Breast epithelium (tissue), 4 donors: Measurements from ENCODE around the gene LRRC74B. TPM values are rescaled to one million over a fixed set of nuclear protein-coding genes. Genes with fewer than 3 reads are reported as not detected.
"Not testable (repeated sequence)": the region's sequence is repeated elsewhere in the genome, so short reads cannot be mapped to it uniquely, and the experiment has no call there.

Experiments used
- DNase-seq, 2 donors: peaks; one replicate each; pipeline ENCODE4 v3.0.0-alpha.2; 2019; ENCODE audit warnings: low spot score in 2 of 2
- H3K27ac ChIP-seq, 2 donors: fragments of 200-600 bp; sonication (generic) in 1 of 2; one replicate each; pipeline ENCODE4 v1.5.1; 2016 to 2019; ENCODE audit warnings: mild to moderate bottlenecking in 1 of 2
- H3K27me3 ChIP-seq, 2 donors: fragments of 200-600 bp; sonication (generic) in 1 of 2; one replicate each; pipeline versions ENCODE4 v1.5.1 to v1.6.0; 2017 to 2019; ENCODE audit warnings: control low read depth in 1 of 2, mild to moderate bottlenecking in 1 of 2
- H3K36me3 ChIP-seq: fragments of 200-600 bp; one replicate; pipeline ENCODE4 v1.5.1; 2019
- H3K4me1 ChIP-seq, 2 donors: fragments of 200-600 bp; sonication (generic); one replicate each; pipeline ENCODE4 v1.5.1; 2016 to 2019; ENCODE audit warnings: control low read depth in 1 of 2
- H3K4me3 ChIP-seq, 3 donors: fragments of 200-600 bp; sonication (generic); 1 replicate in 2 of 3; 2 replicates in 1 of 3; pipeline ENCODE4 v1.5.1; 2016 to 2019; ENCODE audit warnings: mild to moderate bottlenecking in 3 of 3, moderate library complexity in 2 of 3
- H3K9me3 ChIP-seq, 2 donors: fragments of 200-600 bp; sonication (generic) in 1 of 2; one replicate each; pipeline ENCODE4 v1.5.1; 2016 to 2019; ENCODE audit warnings: control low read depth in 1 of 2
- CTCF ChIP-seq, 3 donors: fragments of 450-650 bp; IDR thresholded peaks; one replicate each; pipeline ENCODE4 v1.5.1; 2016 to 2017; ENCODE audit warnings: antibody characterized with exemption in 3 of 3, mild to moderate bottlenecking in 3 of 3, moderate library complexity in 3 of 3
- POLR2A ChIP-seq: fragments of 450-650 bp; IDR thresholded peaks from one replicate; pipeline ENCODE4 v1.6.1; 2016; ENCODE audit warnings: antibody characterized with exemption, mild to moderate bottlenecking, moderate library complexity
- POLR2AphosphoS5 ChIP-seq, 3 donors: sonication (generic); formaldehyde crosslinking; IDR thresholded peaks; one replicate each; pipeline ENCODE4 v1.6.1; 2017; ENCODE audit warnings: antibody characterized with exemption in 3 of 3
- intact Hi-C: fragments of 100-400 bp; cut with DNase I; formaldehyde crosslinking; loops from one replicate; pipeline ENCODE4 v1.15.1; 2023; ENCODE audit warnings: low total_unique reads
- total RNA-seq, 3 donors: library from RNA; depleted of rRNA; stranded (reverse); fragments of >200 nt; gene quantifications; one replicate each; pipeline ENCODE4 v1.1.0, GENCODE V29; 2016

The LRRC74B gene
- total RNA-seq, 3 donors from 2014 or later, result not detected

GRCh38 chr22:21001601-21002325 lies 44.0 kb upstream of the LRRC74B start, which contains the start of gene THAP7:
Gene THAP7, minus strand, starts transcription at chr22:21002118. Its CDS starts 207 bp downstream, at chr22:21001911.
- Histone ChIP-seq H3K4me1 (peaks cover 4 to 22% of the 10 kb centered on the region in 2 donors), H3K4me3 (peak within 1 kb of the TSS; percentile 72 to 85 (median 74)), H3K36me3 (no peaks in the 10 kb centered on the region), H3K27ac (peak within 1 kb of the TSS; percentile 99 to 100), H3K27me3 (no peaks in the 10 kb centered on the region), H3K9me3 (no peaks in the 10 kb centered on the region)
- peak; percentile 95 to 96 for DNase-seq
- intact Hi-C loops, result no loop called here
- TF ChIP-seq POLR2A, result peak; percentile 89
- TF ChIP-seq POLR2AphosphoS5 (IDR thresholded peaks at IDR 0.05), result peak; percentile 80 to 94 (median 89)
- peak in 1 of 3 donors; percentile 18 for TF ChIP-seq CTCF (IDR thresholded peaks at IDR 0.05)

GRCh38 chr22:21003782-21004181 lies 42.0 kb upstream of the LRRC74B start:
- no peak overlapping the region for H3K4me3 ChIP-seq
- H3K9me3 ChIP-seq, result no peaks in the 10 kb centered on the region
- no peak for DNase-seq
- TF ChIP-seq CTCF (IDR thresholded peaks at IDR 0.05) (no peak), POLR2A (no peak), POLR2AphosphoS5 (IDR thresholded peaks at IDR 0.05) (no peak)
- no peaks in the 10 kb centered on the region for H3K27me3 ChIP-seq
- intact Hi-C loops, result no loop called here
- peaks cover 4 to 22% of the 10 kb centered on the region in 2 donors for H3K4me1 ChIP-seq
- H3K27ac ChIP-seq, result peak overlapping the region in 1 of 2 donors; percentile 52
- no peaks in the 10 kb centered on the region for H3K36me3 ChIP-seq

GRCh38 chr22:21009208-21009607 lies 36.5 kb upstream of the LRRC74B start:
- H3K4me3 ChIP-seq, DNase-seq, H3K4me1 ChIP-seq, intact Hi-C loops, H3K9me3 ChIP-seq, H3K27me3 ChIP-seq, H3K36me3 ChIP-seq, H3K27ac ChIP-seq: not testable (repeated sequence)

GRCh38 chr22:21009638-21010425 lies 35.9 kb upstream of the LRRC74B start:
- Histone ChIP-seq H3K9me3 (no peaks in the 10 kb centered on the region), H3K4me3 (no peak overlapping the region), H3K4me1 (peaks cover 5% of the 10 kb centered on the region in 2 donors), H3K27me3 (no peaks in the 10 kb centered on the region), H3K27ac (no peak overlapping the region), H3K36me3 (no peaks in the 10 kb centered on the region)
- no peak for DNase-seq
- TF ChIP-seq POLR2A (no peak), CTCF (IDR thresholded peaks at IDR 0.05) (no peak), POLR2AphosphoS5 (IDR thresholded peaks at IDR 0.05) (no peak)
- intact Hi-C loops, result no loop called here

GRCh38 chr22:21010426-21011113 lies 35.2 kb upstream of the LRRC74B start:
- H3K27me3 ChIP-seq, result no peaks in the 10 kb centered on the region
- intact Hi-C loops, result no loop called here
- no peak for DNase-seq
- H3K4me1 ChIP-seq, result peaks cover 7 to 8% of the 10 kb centered on the region in 2 donors
- no peaks in the 10 kb centered on the region for H3K9me3 ChIP-seq
- no peak overlapping the region for H3K4me3 ChIP-seq
- H3K36me3 ChIP-seq, result no peaks in the 10 kb centered on the region
- no peak overlapping the region for H3K27ac ChIP-seq
- TF ChIP-seq POLR2AphosphoS5 (IDR thresholded peaks at IDR 0.05) (no peak), POLR2A (no peak), CTCF (IDR thresholded peaks at IDR 0.05) (no peak)
